Measurements from ENCODE around the gene C2orf78. TPM values are rescaled to one million over a fixed set of nuclear protein-coding genes. Genes with fewer than 3 reads are reported as not detected.
"Not testable (repeated sequence)": the region's sequence is repeated elsewhere in the genome, so short reads cannot be mapped to it uniquely, and the experiment has no call there.

Gene C2orf78
- total RNA-seq, 1 donor from 2014 or later, result not detected

GRCh38 chr2:73746015-73746876 is 37.7 kb upstream of the C2orf78 start:
- Mint-ChIP-seq H3K27ac (ENCODE audit: unreplicated experiment) (no peak overlapping the region), H3K4me3 (ENCODE audit: unreplicated experiment) (no peak overlapping the region), H3K27me3 (ENCODE audit: low read depth) (no peaks in the 10 kb centered on the region), H3K9me3 (ENCODE audit: low read depth) (peaks cover 2% of the 10 kb centered on the region), H3K36me3 (ENCODE audit: low read depth) (peaks cover 26% of the 10 kb centered on the region), H3K4me1 (ENCODE audit: low read depth) (no peaks in the 10 kb centered on the region)
- no peak for TF ChIP-seq CTCF (IDR thresholded peaks at IDR 0.05)
- no peak for DNase-seq (ENCODE audit: low spot score)

- Mint-ChIP-seq H3K36me3 (ENCODE audit: low read depth) (peaks cover 22% of the 10 kb centered on the region), H3K4me3 (ENCODE audit: unreplicated experiment) (no peak overlapping the region), H3K27ac (ENCODE audit: unreplicated experiment) (no peak overlapping the region), H3K4me1 (ENCODE audit: low read depth) (no peaks in the 10 kb centered on the region), H3K9me3 (ENCODE audit: low read depth) (peaks cover 2% of the 10 kb centered on the region), H3K27me3 (ENCODE audit: low read depth) (no peaks in the 10 kb centered on the region)
- TF ChIP-seq CTCF (IDR thresholded peaks at IDR 0.05), result no peak
- DNase-seq (ENCODE audit: low spot score), result no peak
Measured at GRCh38 chr2:73746877-73747208, 37.1 kb upstream of the C2orf78 start.

- Mint-ChIP-seq H3K27ac (ENCODE audit: unreplicated experiment) (no peak overlapping the region), H3K9me3 (ENCODE audit: low read depth) (peaks cover 4% of the 10 kb centered on the region), H3K27me3 (ENCODE audit: low read depth) (no peaks in the 10 kb centered on the region), H3K36me3 (ENCODE audit: low read depth) (peaks cover 19% of the 10 kb centered on the region), H3K4me1 (ENCODE audit: low read depth) (no peaks in the 10 kb centered on the region), H3K4me3 (ENCODE audit: unreplicated experiment) (no peak overlapping the region)
- no peak for TF ChIP-seq CTCF (IDR thresholded peaks at IDR 0.05)
- DNase-seq (ENCODE audit: low spot score), result no peak
Measured at GRCh38 chr2:73749314-73749713, 34.7 kb upstream of the C2orf78 start.

- not testable (repeated sequence) for DNase-seq (ENCODE audit: low spot score); H3K4me1 Mint-ChIP-seq (ENCODE audit: low read depth); H3K9me3 Mint-ChIP-seq (ENCODE audit: low read depth); H3K27me3 Mint-ChIP-seq (ENCODE audit: low read depth); H3K27ac Mint-ChIP-seq (ENCODE audit: unreplicated experiment); H3K4me3 Mint-ChIP-seq (ENCODE audit: unreplicated experiment)
- H3K36me3 Mint-ChIP-seq (ENCODE audit: low read depth), result peaks cover 14% of the 10 kb centered on the region
Measured at GRCh38 chr2:73754332-73754731, 29.7 kb upstream of the C2orf78 start.

GRCh38 chr2:73759285-73759764 is 24.7 kb upstream of the C2orf78 start:
- peaks cover 18% of the 10 kb centered on the region for H3K4me1 Mint-ChIP-seq (ENCODE audit: low read depth)
- DNase-seq (ENCODE audit: low spot score), result no peak
- peaks cover 2% of the 10 kb centered on the region for H3K9me3 Mint-ChIP-seq (ENCODE audit: low read depth)
- TF ChIP-seq CTCF (IDR thresholded peaks at IDR 0.05), result no peak
- no peaks in the 10 kb centered on the region for H3K27me3 Mint-ChIP-seq (ENCODE audit: low read depth)
- H3K4me3 Mint-ChIP-seq (ENCODE audit: unreplicated experiment), result no peak overlapping the region
- H3K27ac Mint-ChIP-seq (ENCODE audit: unreplicated experiment), result no peak overlapping the region
- H3K36me3 Mint-ChIP-seq (ENCODE audit: low read depth), result peaks cover 28% of the 10 kb centered on the region

GRCh38 chr2:73759904-73760303 is 24.1 kb upstream of the C2orf78 start:
- TF ChIP-seq CTCF (IDR thresholded peaks at IDR 0.05), result no peak
- Mint-ChIP-seq H3K4me3 (ENCODE audit: unreplicated experiment) (no peak overlapping the region), H3K27ac (ENCODE audit: unreplicated experiment) (no peak overlapping the region), H3K9me3 (ENCODE audit: low read depth) (no peaks in the 10 kb centered on the region), H3K4me1 (ENCODE audit: low read depth) (peaks cover 18% of the 10 kb centered on the region), H3K36me3 (ENCODE audit: low read depth) (peaks cover 27% of the 10 kb centered on the region), H3K27me3 (ENCODE audit: low read depth) (no peaks in the 10 kb centered on the region)
- DNase-seq (ENCODE audit: low spot score), result no peak

Data from chondrocyte (in vitro differentiated cells).